Sigmoid colon (tissue), 4 donors: ENCODE data around the gene MRPL20.
A peak's percentile ranks its signal among the peaks of the same experiment; 100 is the strongest.

Source experiments
- POLR2AphosphoS5 ChIP-seq, 4 donors: sonication (generic); formaldehyde crosslinking; IDR thresholded peaks; one replicate each; pipeline ENCODE4 v1.6.1; 2017; ENCODE audit warnings: antibody characterized with exemption in 4 of 4
- TF ChIP-seq, protein P1 (sequence below), 4 experiments: fragments of 450-650 bp in 3 of 4; fragments of 200-600 bp in 1 of 4; IDR thresholded peaks; one replicate each; pipeline ENCODE4 v1.5.1; 2016 to 2019; ENCODE audit warnings: antibody characterized with exemption in 4 of 4, mild to moderate bottlenecking in 3 of 4, moderate library complexity in 2 of 4

DNA sequence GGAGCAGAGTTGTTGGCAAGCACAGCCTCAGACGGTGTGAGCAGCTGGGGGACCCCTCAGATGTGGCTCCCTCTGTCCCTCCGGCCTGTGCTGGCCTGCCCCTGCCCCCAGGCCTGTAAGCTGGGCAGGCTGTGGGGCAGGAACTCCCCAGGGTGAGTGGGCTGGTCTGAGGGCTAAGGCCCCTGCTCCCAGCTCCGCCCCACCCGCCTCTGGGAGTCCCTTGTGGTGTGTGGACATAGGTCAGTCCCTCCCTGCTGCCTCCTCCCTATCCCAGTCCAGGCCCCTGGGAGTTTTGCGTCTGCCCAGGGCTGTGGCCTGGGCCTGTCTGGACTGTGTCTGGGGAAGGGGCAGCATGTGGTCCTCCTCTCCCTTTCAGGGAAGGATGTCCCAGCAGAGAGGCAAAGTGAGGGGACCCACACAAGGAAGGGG is 24.8 kb upstream of the MRPL20 start:
- TF ChIP-seq, protein P1, sequence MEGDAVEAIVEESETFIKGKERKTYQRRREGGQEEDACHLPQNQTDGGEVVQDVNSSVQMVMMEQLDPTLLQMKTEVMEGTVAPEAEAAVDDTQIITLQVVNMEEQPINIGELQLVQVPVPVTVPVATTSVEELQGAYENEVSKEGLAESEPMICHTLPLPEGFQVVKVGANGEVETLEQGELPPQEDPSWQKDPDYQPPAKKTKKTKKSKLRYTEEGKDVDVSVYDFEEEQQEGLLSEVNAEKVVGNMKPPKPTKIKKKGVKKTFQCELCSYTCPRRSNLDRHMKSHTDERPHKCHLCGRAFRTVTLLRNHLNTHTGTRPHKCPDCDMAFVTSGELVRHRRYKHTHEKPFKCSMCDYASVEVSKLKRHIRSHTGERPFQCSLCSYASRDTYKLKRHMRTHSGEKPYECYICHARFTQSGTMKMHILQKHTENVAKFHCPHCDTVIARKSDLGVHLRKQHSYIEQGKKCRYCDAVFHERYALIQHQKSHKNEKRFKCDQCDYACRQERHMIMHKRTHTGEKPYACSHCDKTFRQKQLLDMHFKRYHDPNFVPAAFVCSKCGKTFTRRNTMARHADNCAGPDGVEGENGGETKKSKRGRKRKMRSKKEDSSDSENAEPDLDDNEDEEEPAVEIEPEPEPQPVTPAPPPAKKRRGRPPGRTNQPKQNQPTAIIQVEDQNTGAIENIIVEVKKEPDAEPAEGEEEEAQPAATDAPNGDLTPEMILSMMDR (IDR thresholded peaks at IDR 0.05): no peak
- TF ChIP-seq POLR2AphosphoS5 (IDR thresholded peaks at IDR 0.05): peak in 1 of 4 donors; percentile 15
